HCT116 (cell line): Measurements from ENCODE around the gene NSMCE1. TPM values are rescaled to one million over a fixed set of nuclear protein-coding genes. Genes with fewer than 3 reads are reported as not detected.

Experiments used
- ATAC-seq: fragments of 200-7000 bp; cut with Tn5 transposase; 2 replicates; pipeline ENCODE4 v1.9.1; 2020; ENCODE audit warnings: mild to moderate bottlenecking, moderate library complexity
- BruUV-seq: library from RNA; stranded (reverse); fragments of 400-500 nt; replicated peaks from 2 replicates; lab custom pipeline; 2021; lab: Mats Ljungman, UMichigan
- CTCF ChIA-PET: fragments of 300-600 bp; sonication (Branson Sonifier 250); formaldehyde crosslinking; loops from one replicate; lab custom pipeline; 2021; ENCODE audit warnings: antibody characterized with exemption; lab: Charles Lee
- POLR2A ChIA-PET: fragments of 300-600, 350-600 bp; sonication (Branson Sonifier 250); formaldehyde crosslinking; loops from one replicate; lab custom pipeline; 2021; ENCODE audit warnings: antibody characterized with exemption; lab: Charles Lee
- RAD21 ChIA-PET, 2 experiments: fragments of 300-600 bp; sonication (Branson Sonifier 250); formaldehyde crosslinking; loops; one replicate each; lab custom pipeline; 2023; ENCODE audit warnings: low total read pairs in 2 of 2; ENCODE audit not compliant: uncharacterized antibody in 2 of 2, unreplicated experiment in 2 of 2, low non-redundant PET in 1 of 2; lab: Charles Lee
- DNase-seq: peaks from one replicate; pipeline ENCODE4 v3.0.0-alpha.2; 2010; ENCODE audit warnings: low read depth, low spot score
- H2AFZ ChIP-seq: fragments of 200-600 bp; shearing (Covaris generic), sonication (generic); 2 replicates; pipeline ENCODE4 v1.6.1; 2017; ENCODE audit warnings: low read depth, mixed run types, mixed read lengths, antibody characterized with exemption, low read length; ENCODE audit not compliant: poor library complexity, severe bottlenecking
- H3K27ac ChIP-seq: 2 replicates; pipeline ENCODE4 v1.5.1; 2012; ENCODE audit warnings: low read depth, low read length
- H3K27me3 ChIP-seq: fragments of 200-600 bp; sonication (generic); 2 replicates; pipeline ENCODE4 v1.6.1; 2016; ENCODE audit warnings: mixed run types, low read length, mixed read lengths; ENCODE audit not compliant: insufficient read depth
- H3K36me3 ChIP-seq, 2 experiments: fragments of 200-500 bp in 1 of 2; fragments of 200-600 bp in 1 of 2; sonication (Bioruptor generic) in 1 of 2; sonication (generic) in 1 of 2; 2 replicates each; pipeline versions ENCODE4 v1.5.1 to v1.6.1; 2014 to 2016; ENCODE audit warnings: low read length in 2 of 2, inconsistent platforms in 1 of 2, mixed read lengths in 1 of 2, mixed run types in 1 of 2; ENCODE audit not compliant: insufficient read depth in 2 of 2, control insufficient read depth in 1 of 2
- H3K4me1 ChIP-seq, 2 experiments: fragments of 200-600 bp in 1 of 2; sonication (generic) in 1 of 2; 2 replicates each; pipeline versions ENCODE4 v1.5.1 to v1.6.1; 2012 to 2017; ENCODE audit warnings: low read length in 2 of 2, inconsistent platforms in 1 of 2, mild to moderate bottlenecking in 1 of 2, mixed read lengths in 1 of 2, mixed run types in 1 of 2, moderate library complexity in 1 of 2; ENCODE audit not compliant: insufficient read depth in 2 of 2, control insufficient read depth in 1 of 2
- H3K4me2 ChIP-seq: fragments of 200-600 bp; sonication (generic); 2 replicates; pipeline ENCODE4 v1.6.1; 2017; ENCODE audit warnings: mixed run types, low read length, mixed read lengths
- H3K4me3 ChIP-seq, 2 experiments: fragments of 200-600 bp in 1 of 2; sonication (generic) in 1 of 2; replicated peaks in 1 of 2; 2 replicates each; pipeline ENCODE4 v1.5.1; 2011 to 2016; ENCODE audit warnings: low read length in 2 of 2, control low read depth in 1 of 2, low read depth in 1 of 2, mild to moderate bottlenecking in 1 of 2, mixed read lengths in 1 of 2, mixed run types in 1 of 2
- H3K79me2 ChIP-seq: fragments of 200-600 bp; sonication (generic); 2 replicates; pipeline ENCODE4 v1.6.1; 2017; ENCODE audit warnings: mild to moderate bottlenecking, mixed run types, low read length, moderate library complexity, mixed read lengths; ENCODE audit not compliant: insufficient read depth
- H3K9ac ChIP-seq: fragments of 200-600 bp; sonication (generic); 2 replicates; pipeline ENCODE4 v1.6.1; 2016; ENCODE audit warnings: low read length, mixed read lengths
- H3K9me2 ChIP-seq: fragments of 200-600 bp; sonication (generic), shearing (Covaris generic); 2 replicates; pipeline ENCODE4 v1.6.1; 2017; ENCODE audit warnings: mixed run types, mild to moderate bottlenecking, moderate library complexity; ENCODE audit not compliant: insufficient read depth
- H3K9me3 ChIP-seq, 2 experiments: fragments of 200-500 bp in 1 of 2; fragments of 200-600 bp in 1 of 2; sonication (Bioruptor generic) in 1 of 2; sonication (generic) in 1 of 2; 2 replicates each; pipeline ENCODE4 v1.6.1; 2014 to 2017; ENCODE audit warnings: low read length in 2 of 2, mixed read lengths in 2 of 2, inconsistent platforms in 1 of 2, low read depth in 1 of 2, mild to moderate bottlenecking in 1 of 2, mixed run types in 1 of 2, moderate library complexity in 1 of 2; ENCODE audit not compliant: control insufficient read depth in 1 of 2, insufficient read depth in 1 of 2
- H4K20me1 ChIP-seq: fragments of 200-600 bp; sonication (generic), shearing (Covaris generic); 2 replicates; pipeline ENCODE4 v1.6.1; 2017; ENCODE audit warnings: mixed run types, mild to moderate bottlenecking, moderate library complexity; ENCODE audit not compliant: insufficient read depth
- ATF3 ChIP-seq: IDR thresholded peaks from 2 replicates; pipeline ENCODE4 v1.6.1; 2012
- CEBPB ChIP-seq: IDR thresholded peaks from 2 replicates; pipeline ENCODE4 v1.6.1; 2012; ENCODE audit warnings: low read depth
- CTCF ChIP-seq, 3 experiments: fragments of 200-600 bp in 1 of 3; sonication (generic) in 1 of 3; IDR thresholded peaks in 2 of 3; conservative IDR thresholded peaks in 1 of 3; 2 replicates each; pipeline ENCODE4 v1.5.1; 2012 to 2017; ENCODE audit warnings: low read depth in 2 of 3, low read length in 2 of 3, antibody characterized with exemption in 1 of 3, borderline replicate concordance in 1 of 3, control low read depth in 1 of 3, mild to moderate bottlenecking in 1 of 3, mixed read lengths in 1 of 3, mixed run types in 1 of 3, moderate library complexity in 1 of 3; ENCODE audit not compliant: insufficient read depth in 1 of 3
- ELF1 ChIP-seq: IDR thresholded peaks from 2 replicates; pipeline ENCODE4 v1.6.1; 2012; ENCODE audit warnings: low read depth, borderline replicate concordance
- POLR2A ChIP-seq: IDR thresholded peaks from 2 replicates; pipeline ENCODE4 v1.7.0; 2011; ENCODE audit warnings: borderline replicate concordance; ENCODE audit not compliant: insufficient read depth, insufficient read length; ENCODE audit errors: extremely low read depth
- POLR2AphosphoS5 ChIP-seq: IDR thresholded peaks from 2 replicates; pipeline ENCODE4 v1.6.1; 2011; ENCODE audit warnings: mild to moderate bottlenecking, low read depth, low read length, moderate library complexity
- RAD21 ChIP-seq: IDR thresholded peaks from 2 replicates; pipeline ENCODE4 v1.6.1; 2012; ENCODE audit warnings: low read depth, mild to moderate bottlenecking
- SP1 ChIP-seq: IDR thresholded peaks from 2 replicates; pipeline ENCODE4 v1.6.1; 2012; ENCODE audit warnings: low read depth
- SRF ChIP-seq: IDR thresholded peaks from 2 replicates; pipeline ENCODE4 v1.6.1; 2012; ENCODE audit warnings: low read depth
- TCF7L2 ChIP-seq: IDR thresholded peaks from 2 replicates; pipeline ENCODE4 v1.7.0; 2011; ENCODE audit warnings: borderline replicate concordance, inconsistent platforms; ENCODE audit not compliant: insufficient read depth, insufficient read length; ENCODE audit errors: extremely low read depth
- YY1 ChIP-seq: IDR thresholded peaks from 2 replicates; pipeline ENCODE4 v1.6.1; 2011; ENCODE audit warnings: low read length, low read depth, moderate library complexity, mild to moderate bottlenecking; ENCODE audit not compliant: insufficient replicate concordance; ENCODE audit errors: extremely low read depth
- ZBTB33 ChIP-seq: IDR thresholded peaks from 2 replicates; pipeline ENCODE4 v1.6.1; 2011; ENCODE audit warnings: mild to moderate bottlenecking, low read length, moderate library complexity; ENCODE audit not compliant: insufficient replicate concordance; ENCODE audit errors: extremely low read depth
- ZFX ChIP-seq: fragments of 450-650 bp; IDR thresholded peaks from 2 replicates; pipeline ENCODE4 v1.6.1; 2017
- ZNF274 ChIP-seq: fragments of 200-500 bp; sonication (Bioruptor generic); IDR thresholded peaks from 2 replicates; pipeline ENCODE4 v1.6.1; 2014; ENCODE audit warnings: mild to moderate bottlenecking, low read depth, low read length, inconsistent platforms
- intact Hi-C: fragments of 100-400 bp; cut with micrococcal nuclease; formaldehyde crosslinking; loops from 2 replicates; pipeline ENCODE4 v1.10.0; 2022
- total RNA-seq: library from RNA; stranded (reverse); gene quantifications from one replicate; pipeline ENCODE4 v1.2.1, GENCODE V29; 2021; ENCODE audit not compliant: unreplicated experiment

Gene NSMCE1
- total RNA-seq, 1 experiment from 2014 or later = 85.6 TPM

GRCh38 chr16:27290562-27290961 lies 22.0 kb upstream of the NSMCE1 start:
- Histone ChIP-seq H3K9me3 (no peaks in the 10 kb centered on the region), H3K4me3 (no peak overlapping the region), H3K9ac (no peak overlapping the region), H3K4me2 (no peak overlapping the region), H3K9me2 (no peaks in the 10 kb centered on the region), H3K79me2 (no peaks in the 10 kb centered on the region), H3K4me1 (peaks cover 9 to 17% of the 10 kb centered on the region in 2 experiments; a peak in 3 of 4 replicates), H4K20me1 (no peaks in the 10 kb centered on the region), H2AFZ (no peak overlapping the region), H3K36me3 (no peaks in the 10 kb centered on the region), H3K27me3 (no peaks in the 10 kb centered on the region), H3K27ac (no peak overlapping the region)
- ChIA-PET CTCF (no interaction called here), RAD21 (no interaction called here), POLR2A (no interaction called here)
- intact Hi-C loops = no loop called here
- no peak for DNase-seq
- TF ChIP-seq ZFX = no peak
- TF ChIP-seq POLR2A = no peak
- TF ChIP-seq TCF7L2 = no peak
- no peak for TF ChIP-seq ZBTB33
- no peak for TF ChIP-seq RAD21
- TF ChIP-seq CEBPB = no peak
- TF ChIP-seq ELF1 = no peak
- no peak for TF ChIP-seq SP1
- no peak for TF ChIP-seq CTCF (IDR thresholded peaks at IDR 0.05 in 2 of 3, conservative IDR thresholded peaks at IDR 0.05 in 1 of 3; ENCODE audit: borderline replicate concordance in 1 of 3, insufficient read depth in 1 of 3, low read depth in 2 of 3, low read length in 2 of 3)
- no peak for TF ChIP-seq YY1
- TF ChIP-seq ATF3 = no peak
- TF ChIP-seq SRF = no peak
- no peak for TF ChIP-seq POLR2AphosphoS5
- TF ChIP-seq ZNF274 = no peak
- no peak for ATAC-seq
- BruUV-seq = no TSS peak
